Suppressor macrophage (primary cell): Measurements from ENCODE around the gene IFT52.
"Not testable (repeated sequence)": the region's sequence is repeated elsewhere in the genome, so short reads cannot be mapped to it uniquely, and the experiment has no call there.

Experiments used
- DNase-seq, 4 experiments: peaks; one replicate each; pipeline ENCODE4 v3.0.0-alpha.2; 2020 to 2022

Gene IFT52

GRCh38 chr20:43651650-43652184 lies 61.0 kb downstream of the IFT52 start:
- DNase-seq = not testable (repeated sequence)

- DNase-seq = no peak
Measured at GRCh38 chr20:43653966-43654365, 63.2 kb downstream of the IFT52 start.

- DNase-seq = not testable (repeated sequence)
Measured at GRCh38 chr20:43655176-43655575, 64.4 kb downstream of the IFT52 start.

GRCh38 chr20:43655937-43656336 lies 65.2 kb downstream of the IFT52 start:
- no peak for DNase-seq

- peak in 1 of 4 experiments; percentile 11 for DNase-seq
Measured at GRCh38 chr20:43658069-43658722, 67.5 kb downstream of the IFT52 start.

GRCh38 chr20:43658723-43659419 lies 68.1 kb downstream of the IFT52 start:
- no peak for DNase-seq

- DNase-seq = no peak
Measured at GRCh38 chr20:43662943-43663655, 72.4 kb downstream of the IFT52 start.

- DNase-seq = no peak
Measured at GRCh38 chr20:43665466-43666176, 74.9 kb downstream of the IFT52 start.

- DNase-seq = peak; percentile 79 to 91 (median 86)
Measured at GRCh38 chr20:43666376-43667328, 75.9 kb downstream of the IFT52 start, which contains the start of gene MYBL2. Gene MYBL2 (plus strand): TSS chr20:43667114. CDS start chr20:43667284, 170 bp downstream.

- peak in 3 of 4 experiments; percentile 4 to 21 (median 21) for DNase-seq
Measured at GRCh38 chr20:43667341-43668132, 76.8 kb downstream of the IFT52 start.

GRCh38 chr20:43669332-43669731 lies 78.6 kb downstream of the IFT52 start:
- DNase-seq = peak; percentile 5 to 21 (median 15)

GRCh38 chr20:43670423-43670822 lies 79.7 kb downstream of the IFT52 start:
- DNase-seq = no peak

- DNase-seq = no peak
Measured at GRCh38 chr20:43676368-43676767, 85.6 kb downstream of the IFT52 start.

- DNase-seq = no peak
Measured at GRCh38 chr20:43680981-43681380, 90.2 kb downstream of the IFT52 start.

- no peak for DNase-seq
Measured at GRCh38 chr20:43681468-43681942, 90.8 kb downstream of the IFT52 start.

GRCh38 chr20:43681991-43682410 lies 91.3 kb downstream of the IFT52 start:
- no peak for DNase-seq

- no peak for DNase-seq
Measured at GRCh38 chr20:43682446-43682845, 91.7 kb downstream of the IFT52 start.

GRCh38 chr20:43686820-43687219 lies 96.1 kb downstream of the IFT52 start:
- DNase-seq = no peak

- DNase-seq = no peak
Measured at GRCh38 chr20:43689165-43689564, 98.4 kb downstream of the IFT52 start.

- no peak for DNase-seq
Measured at GRCh38 chr20:43690943-43691598, 100.3 kb downstream of the IFT52 start.
